Cardiac muscle cell (in vitro differentiated cells and primary cell): Measurements from ENCODE around the gene ABCG8. TPM values are rescaled to one million over a fixed set of nuclear protein-coding genes. Genes with fewer than 3 reads are reported as not detected.

Experiments used
- DNase-seq, 2 donors: peaks; one replicate each; pipeline versions ENCODE4 v3.0.0 to v3.0.0-alpha.2; 2010 to 2017; ENCODE audit warnings: low read depth in 1 of 2, low spot score in 1 of 2
- H3K27ac ChIP-seq: fragments of 200-600 bp; sonication (generic); 2 replicates; pipeline ENCODE4 v1.5.1; 2016
- H3K27me3 ChIP-seq: fragments of 200-600 bp; sonication (generic); 2 replicates; pipeline ENCODE4 v1.6.0; 2016; ENCODE audit warnings: control low read depth
- H3K36me3 ChIP-seq: fragments of 200-600 bp; sonication (generic); 2 replicates; pipeline ENCODE4 v1.5.1; 2016; ENCODE audit warnings: control low read depth
- H3K4me1 ChIP-seq: fragments of 200-600 bp; sonication (generic); 2 replicates; pipeline ENCODE4 v1.8.1; 2017; ENCODE audit warnings: low read depth, mild to moderate bottlenecking, mixed run types
- H3K4me3 ChIP-seq: fragments of 200-600 bp; sonication (generic); 2 replicates; pipeline ENCODE4 v1.5.1; 2016; ENCODE audit warnings: mild to moderate bottlenecking
- H3K9me3 ChIP-seq: fragments of 200-600 bp; sonication (generic); 2 replicates; pipeline ENCODE4 v1.5.1; 2017; ENCODE audit warnings: low read depth, mild to moderate bottlenecking, control low read depth
- polyA plus RNA-seq: library from polyadenylated mRNA; unstranded; fragments of >200 nt; fragmentation: Nextera tagmentation; extraction: Ambion mirVana; gene quantifications from 2 replicates; pipeline ENCODE4 v1.2.1, GENCODE V29; 2016
- total RNA-seq: library from RNA; depleted of rRNA; stranded (reverse); fragments of >200 nt; gene quantifications from 2 replicates; pipeline ENCODE4 v1.2.3, GENCODE V29; 2016
- TF ChIP-seq, protein P1 (sequence below): IDR thresholded peaks from 2 replicates; pipeline ENCODE4 v1.5.1; 2012; ENCODE audit warnings: low read depth, mild to moderate bottlenecking, low read length

Gene ABCG8
- total and polyA plus RNA-seq, 2 experiments from 2014 or later, result 0.04 TPM; not detected in 1

DNA sequence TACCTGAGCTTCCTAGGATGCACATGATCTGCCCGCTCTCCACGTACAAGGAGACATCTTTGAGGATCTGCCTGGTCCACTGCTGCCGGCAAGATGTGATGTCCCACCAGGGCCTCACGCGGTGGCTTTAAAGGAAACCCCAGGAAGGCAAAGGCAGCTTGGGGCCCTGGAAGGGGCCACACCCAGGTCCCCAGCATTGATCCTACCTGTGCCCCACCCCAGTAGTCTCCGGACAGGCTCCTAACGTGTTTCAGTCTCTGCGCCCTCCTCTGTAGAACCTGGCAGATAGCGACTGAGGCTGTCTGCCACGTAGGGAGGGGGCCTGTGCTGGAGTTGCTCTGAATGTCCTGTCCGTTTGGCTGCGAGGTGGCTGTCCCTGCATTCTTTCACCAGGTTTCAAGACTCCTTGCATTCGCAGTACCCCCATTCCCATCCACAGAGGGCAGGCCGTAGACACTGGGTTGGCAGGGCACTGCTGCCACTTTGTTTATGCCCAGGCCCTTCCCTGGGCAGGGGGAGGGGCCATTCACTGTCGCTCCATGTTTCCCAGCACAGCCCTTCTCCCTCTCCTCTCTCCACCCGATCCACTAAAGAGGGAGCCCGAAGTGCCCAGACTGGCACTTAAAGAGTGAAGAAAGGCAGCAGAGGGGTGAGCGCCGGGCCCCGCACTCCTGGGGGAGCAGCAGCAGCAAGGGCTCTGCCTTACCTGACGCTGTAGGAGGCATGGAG lies 776 bp upstream of the ABCG8 start:
- H3K4me1 ChIP-seq, result no peaks in the 10 kb centered on the region
- no peaks in the 10 kb centered on the region for H3K36me3 ChIP-seq
- no peak overlapping the region for H3K27ac ChIP-seq
- no peak for DNase-seq
- H3K27me3 ChIP-seq, result no peaks in the 10 kb centered on the region
- H3K4me3 ChIP-seq, result no peak overlapping the region
- TF ChIP-seq, protein P1, sequence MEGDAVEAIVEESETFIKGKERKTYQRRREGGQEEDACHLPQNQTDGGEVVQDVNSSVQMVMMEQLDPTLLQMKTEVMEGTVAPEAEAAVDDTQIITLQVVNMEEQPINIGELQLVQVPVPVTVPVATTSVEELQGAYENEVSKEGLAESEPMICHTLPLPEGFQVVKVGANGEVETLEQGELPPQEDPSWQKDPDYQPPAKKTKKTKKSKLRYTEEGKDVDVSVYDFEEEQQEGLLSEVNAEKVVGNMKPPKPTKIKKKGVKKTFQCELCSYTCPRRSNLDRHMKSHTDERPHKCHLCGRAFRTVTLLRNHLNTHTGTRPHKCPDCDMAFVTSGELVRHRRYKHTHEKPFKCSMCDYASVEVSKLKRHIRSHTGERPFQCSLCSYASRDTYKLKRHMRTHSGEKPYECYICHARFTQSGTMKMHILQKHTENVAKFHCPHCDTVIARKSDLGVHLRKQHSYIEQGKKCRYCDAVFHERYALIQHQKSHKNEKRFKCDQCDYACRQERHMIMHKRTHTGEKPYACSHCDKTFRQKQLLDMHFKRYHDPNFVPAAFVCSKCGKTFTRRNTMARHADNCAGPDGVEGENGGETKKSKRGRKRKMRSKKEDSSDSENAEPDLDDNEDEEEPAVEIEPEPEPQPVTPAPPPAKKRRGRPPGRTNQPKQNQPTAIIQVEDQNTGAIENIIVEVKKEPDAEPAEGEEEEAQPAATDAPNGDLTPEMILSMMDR, result no peak
- H3K9me3 ChIP-seq, result no peaks in the 10 kb centered on the region

DNA sequence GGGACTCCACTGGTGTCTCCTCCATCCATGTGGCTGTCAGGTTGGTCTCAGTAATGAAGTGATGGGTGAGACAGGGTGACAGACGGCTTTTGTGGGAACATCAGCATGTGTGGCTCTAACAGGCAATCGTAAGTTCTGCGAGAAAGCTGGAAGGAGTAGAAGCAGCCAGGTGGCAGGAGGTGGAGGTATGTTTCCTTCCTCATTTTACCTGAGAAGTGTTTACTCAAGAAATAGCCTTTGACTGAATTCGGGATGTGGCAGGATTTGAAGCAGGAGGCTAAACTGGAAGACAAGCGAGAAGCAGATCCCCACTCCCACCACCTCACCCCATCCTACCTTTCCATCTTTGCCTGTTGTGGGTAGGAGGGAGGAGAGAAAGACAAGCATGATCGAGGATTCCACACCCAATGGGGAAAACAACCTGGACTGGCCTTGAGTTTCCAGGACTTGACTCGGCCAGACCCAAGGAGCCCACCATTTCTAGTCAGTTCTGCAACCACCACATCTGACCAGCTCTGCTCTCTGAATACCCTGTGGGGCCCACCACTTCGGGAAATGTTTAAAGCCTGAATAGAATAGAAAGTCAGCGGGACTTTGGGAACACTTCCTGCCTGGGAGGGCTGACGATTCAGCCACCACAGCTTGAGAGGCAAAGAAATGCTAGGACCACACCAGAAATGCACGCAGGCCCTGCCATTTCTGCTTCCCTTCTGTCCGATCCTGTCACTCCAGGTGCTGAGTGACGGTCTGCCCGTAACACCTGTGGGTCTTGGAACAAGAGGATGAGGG lies 1.2 kb downstream of the ABCG8 start:
- Histone ChIP-seq H3K4me3 (no peak overlapping the region), H3K27ac (no peak overlapping the region), H3K4me1 (no peaks in the 10 kb centered on the region), H3K36me3 (no peaks in the 10 kb centered on the region), H3K9me3 (no peaks in the 10 kb centered on the region), H3K27me3 (no peaks in the 10 kb centered on the region)
- DNase-seq, result no peak
- TF ChIP-seq, protein P1, result no peak

GRCh38 chr2:43840965-43841364 lies 2.2 kb downstream of the ABCG8 start:
- Histone ChIP-seq H3K4me3 (no peak overlapping the region), H3K9me3 (no peaks in the 10 kb centered on the region), H3K27ac (no peak overlapping the region), H3K27me3 (no peaks in the 10 kb centered on the region), H3K4me1 (no peaks in the 10 kb centered on the region), H3K36me3 (no peaks in the 10 kb centered on the region)
- TF ChIP-seq, protein P1, result no peak
- DNase-seq, result no peak

DNA sequence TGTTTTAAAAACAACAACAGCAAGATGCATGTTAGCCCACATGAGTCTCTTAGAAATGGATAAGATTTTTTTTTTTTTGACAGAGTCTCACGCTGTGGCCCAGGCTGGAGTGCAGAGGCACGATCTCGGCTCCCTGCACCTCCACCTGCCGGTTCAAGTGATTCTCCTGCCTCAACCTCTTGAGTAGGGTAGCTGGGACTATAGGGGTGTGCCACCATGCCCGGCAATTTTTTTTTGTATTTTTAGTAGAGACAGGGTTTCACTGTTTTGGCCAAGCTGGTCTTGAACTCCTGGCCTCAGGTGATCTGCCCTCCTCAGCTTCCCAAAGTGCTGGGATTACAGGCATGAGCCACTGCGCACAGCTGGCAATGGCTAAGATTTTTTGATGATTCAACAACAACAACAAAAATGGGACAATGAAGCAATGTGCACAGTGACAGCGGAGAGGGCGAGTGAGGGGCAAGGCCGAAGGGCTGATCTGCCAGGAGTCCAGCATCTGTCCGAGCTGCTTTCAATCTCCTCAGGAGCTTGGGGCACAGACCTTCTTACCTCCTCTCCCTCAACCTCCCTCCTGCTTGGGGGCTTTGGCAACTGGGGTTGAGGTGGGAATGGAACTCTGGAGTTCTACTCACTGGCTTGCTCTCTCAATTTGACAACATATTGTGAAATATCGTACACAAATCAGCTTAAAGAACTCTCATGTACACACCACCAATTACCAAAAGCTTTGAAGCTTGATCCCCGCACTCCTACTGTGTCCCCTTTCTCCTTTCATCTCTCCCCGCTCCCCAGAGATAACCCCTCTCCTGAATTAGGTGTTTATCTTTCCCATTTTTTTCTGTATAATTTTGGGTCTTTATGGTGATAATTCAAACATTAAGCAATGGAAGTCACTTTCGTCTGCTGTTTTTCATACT lies 3.4 kb downstream of the ABCG8 start:
- H3K9me3 ChIP-seq, result no peaks in the 10 kb centered on the region
- TF ChIP-seq, protein P1, result no peak
- H3K27me3 ChIP-seq, result no peaks in the 10 kb centered on the region
- no peak for DNase-seq
- H3K36me3 ChIP-seq, result no peaks in the 10 kb centered on the region
- no peak overlapping the region for H3K4me3 ChIP-seq
- H3K27ac ChIP-seq, result no peak overlapping the region
- no peaks in the 10 kb centered on the region for H3K4me1 ChIP-seq

DNA sequence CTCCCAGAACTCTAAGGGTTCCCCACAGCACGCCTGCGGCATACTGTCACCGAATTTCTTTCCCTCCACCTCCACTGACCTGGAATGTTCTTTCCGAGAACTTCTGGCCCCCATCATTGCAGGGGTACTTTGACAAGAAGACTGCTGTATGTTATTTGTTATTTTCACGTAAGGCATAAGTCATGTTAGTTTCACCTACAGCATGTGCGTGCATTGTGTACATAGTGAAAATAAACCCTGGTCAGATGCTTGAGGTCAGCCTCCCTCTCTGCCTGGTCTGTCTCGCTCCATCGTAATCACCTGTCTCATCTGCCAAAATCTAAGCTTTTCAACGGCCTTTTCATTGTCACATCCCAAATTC lies 4.1 kb downstream of the ABCG8 start:
- no peaks in the 10 kb centered on the region for H3K36me3 ChIP-seq
- no peaks in the 10 kb centered on the region for H3K9me3 ChIP-seq
- no peaks in the 10 kb centered on the region for H3K4me1 ChIP-seq
- no peak overlapping the region for H3K4me3 ChIP-seq
- no peaks in the 10 kb centered on the region for H3K27me3 ChIP-seq
- TF ChIP-seq, protein P1, result no peak
- no peak for DNase-seq
- no peak overlapping the region for H3K27ac ChIP-seq
